ENCODE data around the gene PRR29. TPM values are rescaled to one million over a fixed set of nuclear protein-coding genes. Genes with fewer than 3 reads are reported as not detected.

The PRR29 gene
- total RNA-seq, 1 experiment from 2014 or later, result 0.77 TPM

- DNase-seq (peak; percentile 85), ATAC-seq (peak; percentile 68)
- H3K9me2 ChIP-seq (replicated peaks; ENCODE audit: low read length), result no peaks in the 10 kb centered on the region
- H4K20me1 ChIP-seq (ENCODE audit: low read length), result no peaks in the 10 kb centered on the region
- ChIA-PET CTCF (interaction anchor here (0.6 to 7.9 kb wide), 11 partner anchors 12 to 253 kb away, joined by 3 to 296 read pairs (median 5); no protein-coding TSS in a partner anchor), POLR2A (ENCODE audit: unreplicated experiment) (interaction anchor here (0.7 to 1.0 kb wide), 2 partner anchors 53 to 105 kb away, joined by 3 to 9 read pairs; no protein-coding TSS in a partner anchor)
- TF ChIP-seq EZH2 (IDR thresholded peaks at IDR 0.05; ENCODE audit: low read length, unreplicated experiment) (no peak), CTCF (conservative IDR thresholded peaks at IDR 0.05; ENCODE audit: low read depth, low read length) (peak; percentile 84)
- no peaks in the 10 kb centered on the region for H3K27me3 ChIP-seq (ENCODE audit: low read length)
- no peak overlapping the region for H3K4me2 ChIP-seq (ENCODE audit: low read length)
- no TSS peak for BruUV-seq (replicated peaks)
- intact Hi-C loops (cut with micrococcal nuclease), result loop anchor here (1.0 to 5.0 kb wide), 4 partner anchors 53 to 253 kb away; no protein-coding TSS in a partner anchor
- no peaks in the 10 kb centered on the region for H3F3A ChIP-seq (ENCODE audit: low read length, unreplicated experiment)
- H2AFZ ChIP-seq (ENCODE audit: low read length), result no peak overlapping the region
- no peak overlapping the region for H3K4me3 ChIP-seq (ENCODE audit: low read length)
- H3K36me3 ChIP-seq (ENCODE audit: low read depth, low read length), result no peaks in the 10 kb centered on the region
- H3K27ac ChIP-seq (ENCODE audit: low read length), result no peak overlapping the region
- no peaks in the 10 kb centered on the region for H3K79me2 ChIP-seq (ENCODE audit: low read length)
- H3K9ac ChIP-seq (ENCODE audit: low read length), result no peak overlapping the region
- no peaks in the 10 kb centered on the region for H3K9me3 ChIP-seq (ENCODE audit: low read length)
- peaks cover 4% of the 10 kb centered on the region; the same call in 1 of the 2 replicates for H3K4me1 ChIP-seq (ENCODE audit: insufficient read depth, low read length)
These were observed 30.8 kb downstream of the PRR29 start for GRCh38 chr17:64028874-64029464.

- Histone ChIP-seq H3F3A (ENCODE audit: low read length, unreplicated experiment) (no peaks in the 10 kb centered on the region), H3K27ac (ENCODE audit: low read length) (no peak overlapping the region), H3K9ac (ENCODE audit: low read length) (no peak overlapping the region), H3K4me2 (ENCODE audit: low read length) (no peak overlapping the region), H3K27me3 (ENCODE audit: low read length) (no peaks in the 10 kb centered on the region), H3K79me2 (ENCODE audit: low read length) (no peaks in the 10 kb centered on the region), H3K9me3 (ENCODE audit: low read length) (no peaks in the 10 kb centered on the region), H3K36me3 (ENCODE audit: low read depth, low read length) (no peaks in the 10 kb centered on the region), H2AFZ (ENCODE audit: low read length) (no peak overlapping the region), H3K9me2 (replicated peaks; ENCODE audit: low read length) (no peaks in the 10 kb centered on the region), H4K20me1 (ENCODE audit: low read length) (no peaks in the 10 kb centered on the region), H3K4me1 (ENCODE audit: insufficient read depth, low read length) (no peaks in the 10 kb centered on the region), H3K4me3 (ENCODE audit: low read length) (no peak overlapping the region)
- CTCF ChIA-PET, result interaction anchor here (0.5 to 7.9 kb wide), 2 partner anchors 101 to 386 kb away, joined by 5 to 296 read pairs; no protein-coding TSS in a partner anchor
- TF ChIP-seq EZH2phosphoT487 (IDR thresholded peaks at IDR 0.05; ENCODE audit: borderline replicate concordance, low read length), result no peak
- TF ChIP-seq EZH2 (IDR thresholded peaks at IDR 0.05; ENCODE audit: low read length, unreplicated experiment), result no peak
- TF ChIP-seq CTCF (conservative IDR thresholded peaks at IDR 0.05; ENCODE audit: low read depth, low read length), result no peak
- BruUV-seq (replicated peaks), result no TSS peak
- 0 out of 2 replicates have a peak, but pooled peaks have one; percentile 21 for ATAC-seq
- intact Hi-C loops (cut with micrococcal nuclease), result no loop called here
- DNase-seq, result peak; percentile 33
- POLR2A ChIA-PET (ENCODE audit: unreplicated experiment), result no interaction called here
These were observed 33.9 kb downstream of the PRR29 start for GRCh38 chr17:64032081-64032480.

Measured in PC-3 (cell line).